LNCAP (cell line): ENCODE measurements around the gene UAP1L1.

Source experiments
- CTCF ChIP-seq: fragments of 450-650 bp; IDR thresholded peaks from 2 replicates; pipeline ENCODE4 v1.5.1; 2017; ENCODE audit warnings: mild to moderate bottlenecking

The UAP1L1 gene

GRCh38 chr9:137071282-137071681 lies 6.0 kb upstream of the UAP1L1 start:
- TF ChIP-seq CTCF = no peak

GRCh38 chr9:137073992-137074399 lies 3.3 kb upstream of the UAP1L1 start:
- no peak for TF ChIP-seq CTCF

DNA sequence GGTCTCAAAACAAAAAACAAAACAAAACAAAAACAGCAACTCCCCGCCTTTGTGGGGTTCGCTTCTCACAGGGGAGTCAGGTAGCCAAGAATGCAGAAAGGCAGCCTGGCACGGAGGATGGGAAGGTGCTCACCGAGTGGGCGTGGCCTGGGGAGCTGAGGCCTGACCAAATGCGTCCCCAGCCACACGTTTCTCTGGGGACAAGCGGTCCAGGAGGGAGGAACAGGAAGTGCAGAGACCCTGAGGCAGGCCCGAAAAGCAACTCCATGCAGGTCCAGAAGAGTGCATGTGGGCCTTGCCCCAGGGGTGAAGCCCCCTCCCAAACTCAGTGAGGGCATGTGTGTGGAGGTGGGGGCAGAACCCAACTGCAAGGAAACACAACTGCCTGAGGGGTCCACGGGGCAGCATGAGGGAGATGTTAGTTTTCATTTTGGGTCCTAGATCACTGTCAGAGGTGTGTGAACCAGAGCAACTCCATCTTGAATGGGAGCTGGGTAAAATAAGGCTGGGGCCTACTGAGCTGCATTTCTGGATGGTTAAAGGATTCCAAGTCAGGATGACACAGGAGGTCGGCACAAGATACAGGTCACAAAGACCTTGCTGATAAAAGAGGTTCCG lies 2.6 kb upstream of the UAP1L1 start:
- no peak for TF ChIP-seq CTCF

GRCh38 chr9:137075275-137075775 lies 2.0 kb upstream of the UAP1L1 start:
- no peak for TF ChIP-seq CTCF

- TF ChIP-seq CTCF = no peak
Observed at GRCh38 chr9:137076636-137077009, 694 bp upstream of the UAP1L1 start.

GRCh38 chr9:137077758-137078693 lies 709 bp downstream of the UAP1L1 start:
- TF ChIP-seq CTCF = no peak

DNA sequence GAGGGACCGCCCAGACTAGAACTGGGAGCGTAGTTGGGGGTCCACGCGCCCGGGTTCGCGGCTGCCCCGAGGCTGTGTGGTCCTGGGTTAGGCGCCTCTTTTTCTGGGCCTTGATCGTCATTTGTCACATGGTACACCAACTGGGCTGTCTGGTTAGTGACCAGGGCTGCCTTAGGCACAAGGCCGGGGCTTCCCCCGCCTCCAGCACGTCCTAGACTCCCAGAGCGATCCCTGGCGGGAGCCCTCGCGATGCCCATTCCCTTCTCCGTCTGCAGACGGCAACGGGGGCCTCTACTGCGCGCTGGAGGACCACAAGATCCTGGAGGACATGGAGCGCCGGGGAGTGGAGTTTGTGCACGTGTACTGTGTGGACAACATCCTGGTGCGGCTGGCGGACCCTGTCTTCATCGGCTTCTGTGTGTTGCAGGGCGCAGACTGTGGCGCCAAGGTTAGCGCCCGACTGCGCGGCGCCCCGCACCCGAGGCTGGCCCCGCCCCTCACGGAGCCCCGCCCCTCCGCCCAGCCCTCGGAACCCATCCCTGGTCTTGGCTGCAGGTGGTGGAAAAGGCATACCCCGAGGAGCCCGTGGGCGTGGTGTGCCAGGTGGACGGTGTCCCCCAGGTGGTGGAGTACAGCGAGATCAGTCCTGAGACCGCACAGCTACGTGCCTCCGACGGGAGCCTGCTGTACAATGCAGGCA lies 1.5 kb downstream of the UAP1L1 start:
- TF ChIP-seq CTCF = no peak
